HG03175 (cell line): ENCODE data around the gene TFEB.

Experiments
- ATAC-seq: cut with Tn5 transposase; IDR thresholded peaks from one replicate; pipeline ENCODE4 v1.9.1; 2021; ENCODE audit warnings: mild to moderate bottlenecking, moderate library complexity; ENCODE audit not compliant: unreplicated experiment

TFEB gene

GRCh38 chr6:41707565-41708200, 27.7 kb downstream of the TFEB start:
- no peak for ATAC-seq

DNA sequence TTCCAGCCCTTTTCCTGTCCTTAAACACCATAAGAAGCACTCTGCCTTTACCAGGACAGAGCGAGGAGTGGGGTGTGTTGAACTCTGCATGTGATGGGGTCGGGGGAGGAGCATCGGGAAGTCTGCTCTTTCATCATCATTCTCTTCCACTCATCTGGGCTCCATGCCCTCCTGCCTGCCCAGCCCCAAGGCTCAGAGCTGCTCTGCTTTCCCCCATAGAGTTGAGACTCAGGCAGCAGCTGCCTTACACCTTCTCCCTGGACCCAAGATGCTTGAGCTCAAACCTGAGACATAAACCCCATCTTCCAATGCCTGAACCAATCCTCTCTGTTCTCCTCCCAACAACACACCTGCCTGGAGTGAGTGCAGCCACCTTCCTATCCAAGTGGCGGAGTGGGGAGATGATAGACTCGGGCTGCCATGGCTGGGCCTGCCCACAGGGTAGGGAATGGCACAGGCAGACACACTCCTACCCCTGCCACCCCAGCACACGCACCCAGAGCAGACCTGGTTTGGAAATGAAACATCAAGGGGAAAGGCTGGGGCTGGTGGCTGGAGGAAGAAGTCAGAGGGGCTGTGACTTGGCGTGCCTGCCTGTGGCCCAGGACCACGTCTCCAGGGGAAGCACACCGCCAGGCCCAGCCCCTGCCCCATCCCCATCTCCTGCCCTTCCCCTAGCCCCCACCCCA, 28.4 kb downstream of the TFEB start:
- ATAC-seq, result no peak

DNA sequence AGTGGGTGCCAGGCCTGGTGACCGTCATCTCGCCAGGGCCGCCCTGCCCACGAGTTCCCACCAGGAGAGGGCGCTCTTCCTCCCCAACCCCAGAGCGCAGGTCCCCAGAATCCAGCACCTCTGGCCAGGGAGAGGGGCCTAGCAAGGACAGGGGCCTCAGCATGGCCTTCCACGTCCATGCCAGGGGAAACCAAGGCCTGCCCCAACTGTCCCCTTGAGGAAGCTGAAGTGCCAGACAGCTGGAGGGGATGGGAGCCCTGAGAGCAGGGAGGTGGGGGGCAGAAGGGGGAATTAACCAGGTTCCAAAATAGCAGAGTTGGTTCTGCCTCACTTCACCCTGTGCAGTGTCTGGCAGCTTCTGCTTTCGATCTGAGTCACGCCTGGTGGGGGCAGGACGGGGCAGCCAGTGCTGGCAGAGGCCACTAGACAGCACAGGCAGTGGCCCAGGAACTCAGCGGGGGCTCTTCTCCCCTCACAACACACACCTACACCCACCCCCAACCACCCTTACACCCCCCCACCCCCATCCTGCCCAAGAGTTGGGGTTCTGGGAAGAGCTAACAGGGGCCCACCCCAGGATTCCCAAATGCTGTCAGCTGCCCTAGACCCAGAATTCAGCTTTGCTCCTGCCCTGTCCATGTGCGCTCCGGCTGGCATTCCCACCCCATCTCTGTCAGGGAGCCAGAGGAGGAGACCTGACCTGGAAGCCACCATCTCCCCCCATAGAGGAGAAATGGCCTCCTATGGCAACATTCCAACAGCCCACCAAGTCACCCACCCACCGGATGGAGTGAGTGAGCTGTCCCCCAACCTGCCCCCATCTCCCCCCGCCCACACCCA, 29.2 kb downstream of the TFEB start:
- ATAC-seq, result peak; percentile 81

DNA sequence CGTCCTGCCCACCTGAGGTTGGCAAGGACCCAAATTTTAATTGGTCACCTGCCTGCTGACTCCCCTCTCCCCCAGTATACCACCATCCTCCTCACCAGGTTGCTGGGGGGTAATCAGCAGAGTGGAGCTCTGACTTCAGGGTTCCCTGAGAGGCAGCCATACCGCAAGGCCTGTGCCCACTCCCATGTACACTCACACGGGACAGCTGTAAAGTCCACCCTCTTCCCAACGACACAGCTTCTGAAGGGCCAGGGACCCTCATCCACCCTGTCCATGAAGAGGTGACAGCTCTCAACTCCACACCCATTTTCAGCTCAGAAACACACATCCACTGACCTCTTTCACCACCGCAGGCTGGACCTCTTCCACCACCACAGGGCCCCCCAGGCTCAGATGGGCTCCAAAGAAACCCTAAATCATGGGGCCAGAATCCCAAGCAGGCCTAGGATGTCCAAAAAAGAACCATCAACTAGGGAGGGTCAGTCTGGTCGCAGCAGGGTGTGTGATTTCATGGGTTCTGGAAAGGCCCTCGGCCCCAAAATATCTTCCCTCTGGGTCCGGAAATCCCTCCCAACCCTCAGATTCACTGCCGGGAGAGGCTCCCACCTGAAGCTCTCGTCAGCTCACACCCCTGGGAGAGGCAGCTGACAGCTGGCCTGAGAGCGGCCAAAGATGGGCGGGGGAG, 30.0 kb downstream of the TFEB start:
- ATAC-seq, result no peak

GRCh38 chr6:41704656-41705310, 30.6 kb downstream of the TFEB start:
- ATAC-seq, result no peak

DNA sequence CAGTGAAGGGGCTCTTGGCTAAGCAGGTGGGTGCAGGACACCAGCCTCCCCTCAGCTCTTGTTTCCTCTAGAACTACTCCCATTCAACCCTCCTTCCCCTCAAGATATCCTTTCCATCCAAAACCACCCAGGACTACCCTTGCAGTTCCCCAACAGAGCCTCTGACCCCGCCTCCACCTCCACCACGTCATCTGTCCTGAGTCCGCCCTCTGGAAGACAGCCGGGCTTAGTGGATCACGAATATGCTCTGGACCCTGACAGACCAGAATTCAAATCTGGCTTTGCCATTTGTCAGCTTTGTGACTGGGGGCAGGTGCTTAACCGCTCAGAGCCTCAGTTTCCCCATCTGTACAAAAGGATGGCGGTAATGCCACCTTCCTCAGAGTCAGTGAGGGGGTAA, 31.4 kb downstream of the TFEB start:
- no peak for ATAC-seq

DNA sequence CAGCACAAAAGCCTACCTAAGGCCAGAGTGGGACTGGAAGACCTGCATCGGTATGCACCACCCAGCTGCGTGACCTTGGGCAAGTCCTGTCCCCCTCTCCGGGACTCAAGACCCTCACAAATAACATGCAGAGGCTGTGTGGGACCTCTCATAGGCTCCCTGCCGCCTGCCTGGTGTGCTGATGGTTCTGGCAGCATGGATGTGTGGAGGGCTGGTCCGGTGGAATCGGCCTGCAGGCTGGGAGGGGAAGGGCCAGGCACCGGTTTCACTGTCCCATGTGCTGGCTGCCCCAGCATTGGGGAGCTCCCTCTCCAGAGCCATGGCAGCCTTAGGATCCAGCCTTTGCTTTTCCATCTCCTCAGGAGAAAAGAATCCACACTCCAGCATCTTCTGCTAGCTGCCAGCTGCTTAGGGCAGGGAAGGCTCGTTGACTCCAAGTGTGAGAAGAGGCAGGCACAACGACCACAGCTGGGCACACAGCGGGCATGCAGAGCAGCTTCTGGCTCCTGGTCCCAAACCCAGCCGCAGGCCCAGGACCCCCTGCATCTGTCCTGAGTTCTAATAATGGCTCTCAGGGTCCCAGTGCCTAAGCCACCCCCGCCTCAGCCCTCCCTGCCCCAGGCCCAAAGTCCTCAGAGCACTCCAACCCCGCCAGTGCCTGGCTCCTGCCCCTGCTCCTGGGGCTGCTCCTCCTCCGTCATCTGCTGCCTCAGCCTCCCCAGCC, 32.5 kb downstream of the TFEB start:
- no peak for ATAC-seq

GRCh38 chr6:41702089-41702745, 33.2 kb downstream of the TFEB start:
- ATAC-seq, result no peak

DNA sequence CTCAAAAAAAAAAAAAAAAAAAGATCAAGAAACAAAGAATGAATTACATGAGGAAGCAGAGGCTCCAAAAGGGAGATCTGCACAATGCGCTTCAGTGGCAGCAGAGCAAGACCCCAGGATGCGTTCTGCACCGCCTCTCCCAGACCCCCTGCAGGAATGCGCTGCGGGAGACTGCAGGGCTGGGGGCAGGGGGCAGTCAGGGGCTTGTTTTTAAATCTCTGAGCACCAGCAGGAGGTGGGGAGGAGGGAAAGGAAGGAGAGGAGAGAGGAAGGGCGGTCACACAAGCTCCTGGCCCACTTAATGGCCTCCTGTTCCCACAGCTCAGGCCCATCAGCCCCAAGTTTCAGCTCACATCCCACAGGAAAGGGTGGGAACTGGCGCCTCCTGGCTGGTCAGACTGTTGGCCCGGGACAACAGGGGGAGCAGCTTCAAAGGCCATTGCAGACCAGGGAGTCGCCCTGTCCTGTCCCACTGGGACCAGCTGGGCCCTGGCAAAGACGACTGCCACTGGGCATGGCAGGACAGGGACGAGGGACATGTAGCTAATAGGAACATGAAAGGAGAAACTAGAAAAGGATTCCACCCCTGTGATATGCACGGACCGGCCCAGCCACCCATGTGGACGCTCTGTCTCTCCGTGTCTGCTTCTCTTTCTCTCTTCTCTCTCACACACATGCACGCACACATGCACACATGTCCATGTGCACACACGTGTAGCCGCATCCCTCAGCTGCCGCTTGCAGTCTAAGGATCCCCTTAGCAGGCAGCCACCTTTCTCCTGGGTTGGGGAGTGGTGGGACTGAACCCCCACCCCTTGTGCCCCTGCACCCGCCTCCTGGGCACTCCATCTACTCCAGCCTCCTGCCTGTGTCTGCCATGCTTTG, 34.7 kb downstream of the TFEB start:
- no peak for ATAC-seq

DNA sequence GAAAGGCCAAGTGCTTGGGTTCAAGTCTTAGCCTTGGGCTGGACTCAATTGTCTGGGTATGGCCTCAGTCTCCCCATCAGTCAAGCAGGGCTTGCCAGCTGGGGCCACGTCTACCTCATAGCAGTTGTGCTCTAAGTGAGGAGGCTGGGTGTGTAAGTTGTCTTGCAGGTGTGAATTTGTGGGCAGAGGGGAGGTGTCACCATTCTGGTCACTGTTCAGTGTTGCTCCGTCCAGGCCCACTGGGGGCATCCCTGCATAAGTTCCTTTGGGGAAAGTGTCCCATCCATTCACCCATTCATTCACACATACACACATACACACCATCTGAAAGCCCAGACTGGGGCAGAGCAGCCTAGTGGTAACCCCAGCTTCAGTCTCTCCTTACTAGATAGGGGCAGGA, 36.3 kb downstream of the TFEB start:
- ATAC-seq, result no peak

DNA sequence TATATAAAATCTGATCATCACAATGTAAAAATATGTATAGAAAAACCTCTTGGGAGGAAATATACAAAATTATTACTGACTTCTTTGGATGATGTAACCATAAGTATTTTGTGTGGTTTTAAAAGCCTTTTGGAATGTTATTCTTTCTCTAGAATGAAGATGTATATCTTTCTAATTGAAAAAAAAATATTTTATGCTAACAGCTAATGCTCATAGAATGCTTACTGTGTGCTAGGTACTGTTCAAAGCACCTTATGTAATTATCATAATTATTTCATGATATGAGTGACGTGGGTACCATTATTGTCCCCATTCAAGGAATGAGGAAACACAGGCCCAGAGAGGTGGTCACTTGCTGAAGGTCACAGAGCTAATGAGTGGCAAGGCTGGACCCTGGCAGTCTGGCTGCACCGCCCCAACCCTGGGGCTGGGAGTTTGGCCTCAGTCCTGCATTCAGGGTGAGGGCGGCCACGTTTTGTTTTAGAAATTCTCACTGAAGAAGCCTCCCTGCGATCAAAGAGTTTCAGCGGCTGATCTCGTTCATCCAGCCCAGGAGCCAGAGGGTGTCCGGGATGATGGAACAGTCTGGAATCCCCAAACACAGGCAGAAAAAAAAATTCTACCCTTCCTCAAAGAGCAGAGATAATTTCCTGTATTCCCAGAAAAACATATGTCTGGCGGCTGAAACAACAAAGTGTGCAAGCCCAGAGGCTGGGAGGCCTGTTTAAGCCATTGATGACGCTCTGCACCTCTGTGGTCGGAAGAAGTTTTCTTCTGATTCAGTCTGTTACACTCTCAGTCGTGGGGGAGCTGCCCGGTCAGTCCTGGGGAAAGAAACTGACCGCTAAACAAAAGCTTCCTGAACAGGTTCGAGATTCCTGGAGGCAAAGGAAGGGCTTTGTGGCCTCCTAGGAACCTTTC, 37.3 kb downstream of the TFEB start:
- ATAC-seq, result no peak

- ATAC-seq, result no peak
Measured at GRCh38 chr6:41696788-41697187, 38.6 kb downstream of the TFEB start.

DNA sequence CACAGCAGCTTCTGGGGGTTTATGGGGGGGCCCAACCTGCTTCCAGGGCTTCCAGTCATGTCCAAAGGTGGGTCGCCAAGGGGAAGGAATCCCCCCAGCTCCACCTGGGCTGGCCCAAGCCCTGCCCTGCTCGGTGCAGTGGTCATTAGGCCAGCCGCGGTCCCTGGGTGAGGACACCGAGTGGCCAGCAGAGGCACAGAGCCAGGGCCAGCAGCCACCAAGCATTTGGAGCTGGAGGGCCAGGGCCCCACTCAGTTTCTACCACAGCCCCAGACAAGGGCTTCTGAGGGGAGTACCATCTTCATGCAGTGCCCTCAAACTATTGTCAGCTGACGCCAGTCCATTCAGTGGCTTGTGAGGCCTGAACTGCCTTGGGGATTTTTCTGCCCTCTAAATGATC, 39.6 kb downstream of the TFEB start:
- ATAC-seq, result no peak

DNA sequence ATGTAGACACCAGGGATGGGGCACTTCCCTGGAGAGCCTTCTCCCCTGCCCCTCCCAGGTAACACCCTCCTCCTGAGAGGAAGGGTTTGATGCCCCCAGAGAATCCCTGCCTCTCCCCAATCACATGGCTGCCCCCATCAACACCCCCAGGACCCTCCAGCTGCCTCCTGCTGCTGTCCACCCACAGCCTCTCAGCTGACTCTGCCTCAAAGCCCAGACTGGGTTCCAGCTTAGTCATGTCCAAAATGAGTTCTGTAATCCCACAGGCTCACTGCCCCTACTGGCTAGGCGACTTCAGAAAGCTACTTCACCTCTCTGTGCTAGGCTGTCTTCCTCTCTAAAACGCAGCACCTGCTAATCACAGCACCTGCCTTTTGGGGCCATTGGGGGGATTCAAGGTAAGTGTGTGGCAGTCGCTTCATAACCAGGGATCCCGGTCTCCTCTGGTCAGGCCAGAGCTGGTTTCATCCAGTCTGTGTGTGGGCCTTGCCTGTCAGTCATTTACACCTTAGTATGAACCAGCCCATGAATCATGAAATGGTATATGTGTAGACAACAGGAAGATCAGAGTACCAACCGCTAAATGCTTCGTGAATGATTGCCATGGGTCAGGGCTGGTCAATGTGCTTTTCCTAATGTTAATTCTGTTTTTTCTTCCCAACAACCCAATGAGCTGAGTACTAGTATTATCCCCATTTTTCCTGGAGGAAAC, 40.4 kb downstream of the TFEB start:
- ATAC-seq, result no peak

DNA sequence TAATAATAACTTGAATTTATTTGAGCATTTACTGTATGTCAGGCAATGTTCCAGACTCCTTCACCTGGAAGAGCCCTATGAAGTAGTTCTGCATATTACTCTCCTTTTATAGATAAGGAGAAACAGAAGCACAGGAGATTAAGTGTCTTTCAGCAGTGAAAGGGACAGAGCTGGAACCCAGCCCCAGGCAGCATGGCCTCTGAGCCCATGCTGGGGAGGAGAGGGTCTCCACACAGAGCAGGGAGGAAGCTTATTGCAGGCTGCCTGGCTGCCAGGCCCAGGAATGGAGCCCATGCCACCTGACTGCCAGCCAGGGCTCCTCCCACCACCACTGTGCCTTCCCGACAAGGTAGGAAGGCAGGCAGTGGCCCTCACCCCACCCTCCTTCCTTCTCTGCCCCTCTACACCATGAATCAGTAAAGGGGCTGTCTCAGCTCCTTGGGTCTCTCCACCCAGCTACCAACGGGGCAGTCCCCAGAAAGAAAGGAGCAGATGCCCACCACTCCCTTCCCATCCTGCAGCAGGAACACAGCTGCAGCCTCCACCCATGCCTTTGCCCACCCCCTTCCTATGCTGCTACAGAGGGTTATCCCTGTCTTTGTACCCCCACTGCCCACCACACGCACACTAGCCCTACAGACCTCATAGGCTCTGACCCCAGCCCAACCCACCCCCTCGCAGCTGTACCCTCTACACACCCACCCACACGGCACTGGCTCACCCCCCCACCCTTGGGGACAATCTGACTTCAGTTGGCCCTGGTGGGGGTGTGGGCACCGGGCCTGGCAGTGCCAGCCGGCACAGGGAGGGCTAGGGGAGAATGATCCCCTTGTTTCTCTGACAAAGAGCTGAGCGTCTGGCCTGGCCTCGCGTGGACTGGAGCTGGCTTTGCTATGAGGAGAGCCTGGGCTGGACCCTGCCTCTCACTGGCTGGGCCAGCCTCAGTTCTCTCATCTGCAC, 41.8 kb downstream of the TFEB start:
- no peak for ATAC-seq

- ATAC-seq, result no peak
Measured at GRCh38 chr6:41692730-41693129, 42.7 kb downstream of the TFEB start.
